H1 (cell line): ENCODE data around the gene USP3. TPM values are rescaled to one million over a fixed set of nuclear protein-coding genes. Genes with fewer than 3 reads are reported as not detected.

Source experiments
- CTCF ChIA-PET: fragments of 300-600 bp; sonication (Branson Sonifier 250); formaldehyde crosslinking; loops from one replicate; lab custom pipeline; 2021; ENCODE audit not compliant: partially characterized antibody; lab: Charles Lee
- POLR2A ChIA-PET: fragments of 300-600 bp; sonication (Branson Sonifier 250); formaldehyde crosslinking; loops from one replicate; lab custom pipeline; 2021; ENCODE audit warnings: inconsistent platforms; ENCODE audit not compliant: partially characterized antibody; lab: Charles Lee
- DNase-seq, 2 experiments: peaks; one replicate each; pipeline versions ENCODE4 v3.0.0 to v3.0.0-alpha.2; 2010 to 2022; ENCODE audit warnings: low spot score in 2 of 2, low read depth in 1 of 2, mixed read lengths in 1 of 2
- FAIRE-seq: peaks from 2 replicates; lab custom pipeline; 2011; peaks lifted over from hg19 to GRCh38; lab: Jason Lieb, UNC
- H2AFZ ChIP-seq: 2 replicates; pipeline ENCODE4 v1.8.1; 2012; ENCODE audit warnings: low read length, inconsistent platforms
- H2AK5ac ChIP-seq: 2 replicates; pipeline ENCODE4 v1.6.1; 2013; ENCODE audit warnings: low read depth, low read length
- H2BK120ac ChIP-seq: replicated peaks from 2 replicates; pipeline ENCODE3; 2013; ENCODE audit warnings: low read depth, low read length, inconsistent platforms
- H2BK12ac ChIP-seq: 2 replicates; pipeline ENCODE4 v1.6.1; 2013; ENCODE audit warnings: low read depth, low read length
- H2BK15ac ChIP-seq: 2 replicates; pipeline ENCODE4 v1.6.1; 2013; ENCODE audit warnings: low read length
- H2BK20ac ChIP-seq: 2 replicates; pipeline ENCODE4 v1.6.1; 2013; ENCODE audit warnings: low read length
- H2BK5ac ChIP-seq: 2 replicates; pipeline ENCODE4 v1.6.1; 2013; ENCODE audit warnings: low read depth, low read length
- H3K14ac ChIP-seq: 2 replicates; pipeline ENCODE4 v1.6.1; 2013; ENCODE audit warnings: inconsistent platforms; ENCODE audit not compliant: insufficient read length
- H3K18ac ChIP-seq: 2 replicates; pipeline ENCODE4 v1.6.1; 2013; ENCODE audit warnings: low read length; ENCODE audit errors: extremely low read depth
- H3K23ac ChIP-seq: 2 replicates; pipeline ENCODE4 v1.6.1; 2013; ENCODE audit warnings: inconsistent platforms; ENCODE audit not compliant: insufficient read length
- H3K23me2 ChIP-seq: 2 replicates; pipeline ENCODE4 v1.6.1; 2013; ENCODE audit warnings: low read depth, low read length
- H3K27ac ChIP-seq: 2 replicates; pipeline ENCODE4 v1.6.1; 2011; ENCODE audit warnings: low read depth, low read length, inconsistent platforms
- H3K27me3 ChIP-seq, 4 experiments: replicated peaks in 1 of 4; 1 replicate in 1 of 4; 2 replicates in 3 of 4; pipeline versions ENCODE4 v1.6.1 to v1.8.1; 2011 to 2013; ENCODE audit warnings: low read length in 3 of 4, mild to moderate bottlenecking in 3 of 4, inconsistent platforms in 2 of 4, mixed read lengths in 2 of 4, moderate library complexity in 1 of 4; ENCODE audit not compliant: control insufficient read depth in 3 of 4, insufficient read depth in 3 of 4; ENCODE audit errors: extremely low read depth in 1 of 4
- H3K36me3 ChIP-seq, 4 experiments: 2 replicates each; pipeline versions ENCODE4 v1.6.1 to v1.8.1; 2011 to 2013; ENCODE audit warnings: mild to moderate bottlenecking in 4 of 4, low read length in 3 of 4, moderate library complexity in 2 of 4, control low read depth in 1 of 4, inconsistent platforms in 1 of 4; ENCODE audit not compliant: insufficient read depth in 4 of 4, control insufficient read depth in 2 of 4
- H3K4ac ChIP-seq: replicated peaks from 2 replicates; pipeline ENCODE3; 2013; ENCODE audit warnings: low read length, low read depth, mixed read lengths, inconsistent platforms; ENCODE audit not compliant: insufficient read length
- H3K4me1 ChIP-seq, 4 experiments: replicated peaks in 1 of 4; 1 replicate in 1 of 4; 2 replicates in 3 of 4; pipeline versions ENCODE4 v1.6.1 to v1.8.1; 2011 to 2013; ENCODE audit warnings: low read length in 3 of 4, inconsistent platforms in 2 of 4, mixed read lengths in 1 of 4; ENCODE audit not compliant: insufficient read depth in 4 of 4, control insufficient read depth in 3 of 4
- H3K4me2 ChIP-seq, 2 experiments: 2 replicates each; pipeline versions ENCODE4 v1.6.1 to v1.8.1; 2011 to 2013; ENCODE audit warnings: low read depth in 2 of 2, low read length in 2 of 2, control low read depth in 1 of 2, inconsistent platforms in 1 of 2, mild to moderate bottlenecking in 1 of 2; ENCODE audit not compliant: insufficient read depth in 1 of 2
- H3K4me3 ChIP-seq, 4 experiments: fragments of 200-600, 300-600 bp in 1 of 4; sonication (generic), shearing (Covaris generic), sonication (Bioruptor Twin) in 1 of 4; 2 replicates each; pipeline versions ENCODE4 v1.5.1 to v1.8.1; 2011 to 2016; ENCODE audit warnings: low read length in 4 of 4, low read depth in 3 of 4, control low read depth in 2 of 4, inconsistent platforms in 2 of 4, mild to moderate bottlenecking in 2 of 4, mixed read lengths in 1 of 4, moderate library complexity in 1 of 4; ENCODE audit not compliant: insufficient read depth in 2 of 4; ENCODE audit errors: extremely low read depth in 1 of 4
- H3K56ac ChIP-seq: replicated peaks from 2 replicates; pipeline ENCODE3; 2013; ENCODE audit warnings: low read depth, mild to moderate bottlenecking, mixed read lengths, low read length, inconsistent platforms; ENCODE audit not compliant: insufficient read length
- H3K79me1 ChIP-seq: 2 replicates; pipeline ENCODE4 v1.6.1; 2013; ENCODE audit warnings: low read depth, low read length, control low read depth
- H3K79me2 ChIP-seq, 2 experiments: 2 replicates each; pipeline versions ENCODE4 v1.6.1 to v1.8.1; 2012 to 2013; ENCODE audit warnings: low read length in 2 of 2, mild to moderate bottlenecking in 2 of 2, inconsistent platforms in 1 of 2; ENCODE audit not compliant: insufficient read depth in 2 of 2, control insufficient read depth in 1 of 2
- H3K9ac ChIP-seq, 4 experiments: replicated peaks in 1 of 4; 1 replicate in 1 of 4; 2 replicates in 3 of 4; pipeline versions ENCODE4 v1.6.1 to v1.8.1; 2011 to 2013; ENCODE audit warnings: low read depth in 3 of 4, low read length in 3 of 4, control low read depth in 2 of 4, mild to moderate bottlenecking in 2 of 4, moderate library complexity in 2 of 4, inconsistent platforms in 1 of 4; ENCODE audit errors: extremely low read depth in 1 of 4
- H3K9me3 ChIP-seq, 2 experiments: 2 replicates each; pipeline versions ENCODE4 v1.6.1 to v1.8.1; 2012 to 2013; ENCODE audit warnings: mild to moderate bottlenecking in 2 of 2, moderate library complexity in 2 of 2, control low read depth in 1 of 2, inconsistent platforms in 1 of 2, low read depth in 1 of 2, low read length in 1 of 2, mixed read lengths in 1 of 2; ENCODE audit not compliant: insufficient read depth in 2 of 2
- H4K20me1 ChIP-seq, 2 experiments: replicated peaks in 1 of 2; 2 replicates each; pipeline versions ENCODE3 to v1.8.1; 2011 to 2013; ENCODE audit warnings: inconsistent platforms in 2 of 2, low read length in 2 of 2, mild to moderate bottlenecking in 1 of 2; ENCODE audit not compliant: insufficient read depth in 2 of 2, control insufficient read depth in 1 of 2
- H4K5ac ChIP-seq: 2 replicates; pipeline ENCODE4 v1.6.1; 2013; ENCODE audit warnings: low read length, low read depth, mixed read lengths, inconsistent platforms; ENCODE audit not compliant: insufficient read length
- H4K8ac ChIP-seq: 2 replicates; pipeline ENCODE4 v1.8.0; 2013; ENCODE audit warnings: mild to moderate bottlenecking, moderate library complexity, low read length, inconsistent platforms; ENCODE audit not compliant: insufficient read depth; ENCODE audit errors: extremely low read depth
- H4K91ac ChIP-seq: replicated peaks from 2 replicates; pipeline ENCODE3; 2013; ENCODE audit warnings: low read length, mixed read lengths, inconsistent platforms; ENCODE audit not compliant: insufficient read length
- CHD2 ChIP-seq: IDR thresholded peaks from 2 replicates; pipeline ENCODE4 v1.6.1; 2012; ENCODE audit warnings: low read length, improper control_type of control experiment
- CREB1 ChIP-seq: IDR thresholded peaks from 2 replicates; pipeline ENCODE4 v1.6.1; 2012; ENCODE audit warnings: inconsistent platforms
- FOSL1 ChIP-seq: IDR thresholded peaks from 2 replicates; pipeline ENCODE4 v1.6.1; 2011; ENCODE audit warnings: mild to moderate bottlenecking, low read depth, low read length, moderate library complexity; ENCODE audit not compliant: insufficient read depth
- RXRA ChIP-seq: IDR thresholded peaks from 2 replicates; pipeline ENCODE4 v1.6.1; 2011; ENCODE audit warnings: low read depth, mild to moderate bottlenecking, low read length, moderate library complexity; ENCODE audit not compliant: insufficient read depth
- SP4 ChIP-seq: IDR thresholded peaks from 2 replicates; pipeline ENCODE4 v1.6.1; 2012; ENCODE audit warnings: low read length, inconsistent platforms
- WGBS, 2 experiments: shearing (Covaris generic) in 1 of 2; methylation state at CpG; one replicate each; pipeline versions ENCODE4 v1.1.6 to v1.1.7; 2013 to 2015; ENCODE audit warnings: low lambda C conversion rate in 2 of 2, mixed read lengths in 2 of 2, inconsistent platforms in 1 of 2, low coverage in 1 of 2, missing lambda C conversion rate in 1 of 2; ENCODE audit not compliant: insufficient replicate concordance in 2 of 2, insufficient coverage in 1 of 2, insufficient read length in 1 of 2; ENCODE audit errors: extremely low coverage in 1 of 2, missing lambda C conversion rate in 1 of 2; 5-methylcytosine and 5-hydroxymethylcytosine counted together
- polyA plus RNA-seq, 7 experiments: library from polyadenylated mRNA; depleted of rRNA in 3 of 7; stranded (reverse) in 5 of 7; unstranded in 2 of 7; fragments of >200 nt in 5 of 7; fragments of 200-250 nt in 2 of 7; gene quantifications; 1 replicate in 5 of 7; 2 replicates in 1 of 7; 4 replicates in 1 of 7; pipeline versions ENCODE4 v1.2.1 to v1.2.3, GENCODE V29; 2011 to 2013; ENCODE audit warnings: missing spikeins in 2 of 7, mixed read lengths in 2 of 7
- total RNA-seq: library from RNA; stranded (reverse); fragmentation: NEBNext Ultra II Directional; extraction: Animal tissue kit (Norgen Biotek cat#: 25700); gene quantifications from 2 replicates; pipeline ENCODE4 v1.2.1, GENCODE V29; 2021

The USP3 gene
- total and polyA plus RNA-seq, 2 of the 8 experiments (the other 6 are each of a cell fraction or from before 2014, with no cell fraction given): 15.5 to 16.2 TPM

GRCh38 chr15:63499611-63500010 is 4.8 kb upstream of the USP3 start:
- POLR2A ChIA-PET: no interaction called here
- Histone ChIP-seq H3K27me3 (peaks cover 22 to 61% (median 49%) of the 10 kb centered on the region in 4 experiments), H3K79me2 (no peaks in the 10 kb centered on the region), H3K4me2 (no peak overlapping the region), H2BK20ac (no peak overlapping the region), H4K91ac (no peak overlapping the region), H3K4me1 (peaks cover 7 to 24% (median 20%) of the 10 kb centered on the region in 4 experiments), H3K4ac (no peak overlapping the region), H3K79me1 (no peaks in the 10 kb centered on the region), H2AFZ (no peak overlapping the region), H2BK120ac (no peak overlapping the region), H2BK5ac (no peak overlapping the region), H3K23ac (no peak overlapping the region), H3K23me2 (peaks cover 14% of the 10 kb centered on the region), H4K5ac (no peak overlapping the region), H4K20me1 (peaks cover 0 to 3% of the 10 kb centered on the region in 2 experiments), H3K9ac (no peak overlapping the region), H3K14ac (no peak overlapping the region), H2BK12ac (no peak overlapping the region), H3K56ac (no peak overlapping the region), H2AK5ac (no peak overlapping the region), H4K8ac (no peak overlapping the region), H3K18ac (no peak overlapping the region), H2BK15ac (no peak overlapping the region), H3K27ac (no peak overlapping the region), H3K36me3 (no peaks in the 10 kb centered on the region), H3K9me3 (no peaks in the 10 kb centered on the region), H3K4me3 (no peak overlapping the region)
- DNase-seq: no peak
- FAIRE-seq: no peak
- WGBS, 2 experiments: 74% methylated on average over 4 of the region's 4 CpGs; no CpG with 5 or more reads in 1 of the 2 experiments
- CTCF ChIA-PET: no interaction called here
- TF ChIP-seq SP4 (no peak), FOSL1 (no peak), CHD2 (no peak), CREB1 (no peak), RXRA (no peak)
